NCI-H1436 treated with DMSO at 0.1 percent for 48 hours (cell line): ENCODE data around the gene COL27A1.

ENCODE experiments used
- DNase-seq: peaks from one replicate; lab custom pipeline; 2025; lab: John Stamatoyannopoulos, UW

The COL27A1 gene

GRCh38 chr9:114168281-114169028, 13.1 kb downstream of the COL27A1 start:
- no peak for DNase-seq

GRCh38 chr9:114169029-114169951, 14.0 kb downstream of the COL27A1 start:
- no peak for DNase-seq

DNA sequence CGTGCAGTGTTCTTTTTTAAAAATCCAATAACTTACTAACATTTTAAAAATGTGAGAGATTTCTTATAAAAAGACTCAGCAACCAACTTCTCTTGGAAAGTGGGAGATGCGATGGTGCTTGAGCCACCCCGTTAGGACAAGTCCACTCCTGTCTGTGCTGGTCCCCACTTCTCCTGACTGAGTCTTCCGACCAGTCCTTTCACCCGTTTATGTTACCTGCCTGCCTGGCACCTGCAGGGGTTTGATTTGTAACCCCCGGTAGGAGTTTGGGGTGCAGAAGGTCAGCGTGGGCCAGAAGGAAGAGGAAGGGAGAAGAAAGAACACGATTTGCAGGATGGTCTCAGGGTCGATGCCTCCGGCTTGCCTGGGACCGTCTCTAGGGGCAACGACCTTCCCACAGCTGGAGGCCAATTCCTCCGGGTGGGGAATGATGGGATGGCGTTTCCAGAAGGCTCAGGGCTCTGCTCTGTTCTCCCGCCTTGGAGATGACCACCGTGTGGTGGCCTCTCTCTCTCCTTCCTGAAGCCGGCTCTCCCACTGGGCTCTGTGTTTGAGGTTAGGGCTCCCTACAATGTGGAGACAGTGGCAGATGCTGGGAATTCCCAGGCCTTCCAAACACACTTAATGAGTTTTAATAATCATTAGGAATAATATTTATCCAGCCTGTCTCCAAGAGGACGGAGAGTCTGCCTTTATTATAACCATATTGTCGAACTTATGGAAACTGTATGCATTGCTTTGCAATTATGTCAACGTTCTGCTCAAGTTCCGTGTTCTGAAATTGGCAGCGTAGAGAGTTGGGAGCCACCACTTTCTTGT, 14.8 kb downstream of the COL27A1 start:
- DNase-seq = no peak

GRCh38 chr9:114170771-114171461, 15.6 kb downstream of the COL27A1 start:
- DNase-seq = no peak

DNA sequence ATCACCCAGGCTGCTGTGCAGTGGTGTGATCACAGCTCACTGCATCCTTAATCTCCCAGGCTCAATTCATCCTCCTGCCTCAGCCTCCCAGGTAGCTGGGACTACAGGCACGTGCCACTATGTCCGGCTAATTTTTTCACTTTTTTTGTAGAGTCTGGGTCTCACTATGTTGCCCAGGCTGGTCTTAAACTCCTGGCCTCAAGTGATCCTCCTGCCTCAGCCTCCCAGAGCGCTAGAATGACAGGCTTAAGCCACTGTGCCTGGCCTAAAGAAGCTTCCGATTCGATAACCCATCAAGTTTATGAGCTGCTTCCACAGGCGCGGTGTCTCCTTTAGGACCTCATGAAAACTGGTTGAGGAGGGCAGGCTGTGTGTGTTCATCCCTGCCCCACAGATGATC, 16.2 kb downstream of the COL27A1 start:
- no peak for DNase-seq

- no peak for DNase-seq
Observed at GRCh38 chr9:114172981-114173833, 17.9 kb downstream of the COL27A1 start.

DNA sequence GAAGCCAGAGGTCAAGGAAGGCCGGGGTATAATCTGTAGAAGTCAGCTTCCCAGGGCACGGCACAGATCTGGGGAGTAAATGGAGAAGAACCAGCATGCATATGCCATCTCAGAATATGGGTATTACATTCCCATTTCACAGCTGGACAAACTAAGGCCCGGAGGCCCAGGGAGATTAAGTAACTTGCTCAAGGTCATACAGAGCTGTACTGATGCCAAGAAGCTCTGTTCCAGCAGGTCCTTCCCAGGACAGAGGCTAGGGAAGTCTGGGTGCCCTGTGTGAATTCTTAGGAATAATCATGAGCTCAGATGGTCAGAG, 19.2 kb downstream of the COL27A1 start:
- DNase-seq = no peak

DNA sequence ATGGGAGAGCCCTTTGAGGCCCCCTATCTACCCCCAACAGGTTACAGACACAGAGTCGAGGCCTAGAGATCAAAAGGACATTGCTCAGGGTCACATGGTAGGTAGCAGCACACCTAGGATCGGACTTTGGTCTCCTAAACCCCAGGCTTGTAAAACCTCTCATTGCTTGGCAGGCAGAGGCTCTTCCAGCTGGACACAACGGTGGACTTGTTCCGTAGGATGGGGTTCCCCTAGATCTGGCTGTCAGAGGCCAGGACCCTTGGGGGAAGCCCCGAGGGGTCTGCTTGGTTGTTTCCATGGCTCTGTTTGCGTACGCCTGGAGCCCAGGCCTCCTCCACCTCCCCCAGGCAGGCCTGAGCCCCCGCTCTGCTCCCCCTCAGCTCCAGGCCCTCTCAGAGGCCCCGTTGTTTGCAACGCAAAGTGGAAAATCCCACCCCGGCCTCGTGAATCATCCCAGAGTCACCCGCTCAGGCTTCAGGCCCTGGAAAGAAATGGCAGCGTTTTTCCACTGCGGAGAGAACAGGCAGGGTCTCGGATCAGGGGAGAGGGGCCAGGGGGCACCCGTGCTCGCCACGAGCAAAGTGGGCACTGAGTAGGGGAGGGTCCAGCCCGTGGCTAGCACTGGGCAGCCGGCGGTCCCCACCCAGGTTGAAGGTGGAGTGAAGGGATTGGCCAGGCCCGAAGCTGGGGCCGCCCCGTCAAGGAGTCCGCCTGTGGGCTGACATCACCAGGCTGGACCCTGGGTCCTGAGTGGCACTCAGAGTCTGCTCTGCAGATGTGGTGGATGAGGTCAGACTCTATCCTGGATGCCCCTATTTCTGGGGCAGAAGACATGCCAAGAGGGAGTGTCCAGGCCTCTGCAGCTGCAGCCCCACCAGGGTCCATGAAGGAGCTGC, 19.8 kb downstream of the COL27A1 start:
- no peak for DNase-seq

DNA sequence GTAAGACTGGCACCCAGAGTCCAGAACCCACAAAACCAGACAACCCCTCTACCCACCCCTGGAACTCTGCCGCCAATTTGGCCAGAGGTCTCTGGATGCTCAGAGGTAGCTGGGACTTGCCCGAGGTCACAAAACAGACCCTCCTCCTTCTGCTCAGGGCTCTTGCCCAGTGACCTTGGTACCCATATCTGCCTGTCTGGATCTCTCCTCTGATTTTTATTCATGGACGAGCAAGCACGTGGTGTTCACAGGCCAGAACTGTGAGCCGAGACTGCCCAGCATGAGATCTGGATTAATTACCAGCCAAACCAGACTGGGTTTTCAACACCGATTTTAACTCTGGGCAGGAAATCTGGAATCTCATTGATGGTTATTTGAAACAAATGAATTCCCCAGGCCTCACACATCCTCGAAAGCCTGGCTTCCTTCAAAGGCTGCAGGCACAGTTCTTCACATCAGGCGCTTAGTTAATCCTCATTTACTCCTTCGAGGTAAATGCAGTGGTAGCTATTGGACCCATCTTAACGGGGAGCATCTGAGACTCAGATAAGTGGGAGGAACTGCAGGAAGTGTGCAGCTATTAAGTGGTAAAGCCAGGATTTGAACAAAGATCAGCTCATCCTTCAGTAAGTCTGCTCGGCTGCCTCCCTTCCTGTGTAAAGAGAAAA, 21.4 kb downstream of the COL27A1 start:
- no peak for DNase-seq

GRCh38 chr9:114177423-114178064, 22.2 kb downstream of the COL27A1 start:
- DNase-seq = no peak

DNA sequence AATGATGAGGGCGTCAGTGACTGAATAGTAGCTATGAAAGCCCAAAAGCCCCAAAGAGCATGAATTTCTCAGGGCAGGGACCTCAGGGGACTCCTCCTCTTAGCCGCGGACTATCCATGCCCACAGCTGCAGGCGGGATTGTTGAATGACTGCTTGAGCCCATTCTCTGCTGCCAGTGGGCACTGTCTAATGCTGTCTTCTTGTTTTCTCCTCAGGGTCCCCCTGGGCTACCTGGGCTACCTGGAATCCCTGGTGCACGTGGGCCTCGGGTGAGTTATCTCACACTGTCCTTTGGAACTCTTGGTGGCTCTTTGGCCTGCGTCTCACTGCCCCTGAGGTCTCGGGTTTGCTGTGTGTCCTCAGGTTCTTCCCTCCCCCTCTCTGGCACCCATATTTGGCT, 22.7 kb downstream of the COL27A1 start:
- DNase-seq = no peak

DNA sequence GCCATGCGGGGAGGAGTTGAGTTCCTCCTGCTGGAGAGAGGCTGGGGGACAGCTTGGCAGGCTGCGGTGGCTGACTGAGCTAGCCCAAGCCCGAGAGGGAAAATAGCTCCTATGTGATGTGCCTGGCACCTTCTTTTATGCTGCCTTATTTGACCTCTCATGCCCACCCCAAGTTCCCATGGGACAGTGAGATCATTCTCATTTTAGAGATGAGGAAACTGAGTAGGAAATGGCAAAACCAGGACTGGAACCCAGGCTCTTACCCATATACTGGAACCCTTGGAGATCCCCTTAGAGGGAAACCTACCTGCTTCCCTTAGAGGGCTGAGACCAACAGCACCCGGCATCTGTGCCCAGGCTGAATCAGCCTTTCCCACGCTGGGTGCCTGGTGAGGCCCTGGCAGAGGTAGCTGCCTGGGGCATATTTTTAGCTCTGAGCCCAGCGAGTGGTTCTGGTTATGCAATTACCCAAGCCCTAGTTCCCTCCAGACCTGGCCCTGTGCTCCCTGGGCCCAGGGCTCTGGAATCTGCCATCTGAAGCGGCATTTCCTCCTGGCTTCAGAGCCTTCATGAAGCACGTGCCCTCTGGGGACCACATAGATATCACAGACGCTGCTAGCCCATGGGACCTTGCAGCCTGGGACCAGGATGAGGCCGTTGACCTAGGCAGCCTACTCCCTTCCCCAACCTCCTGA, 23.6 kb downstream of the COL27A1 start:
- no peak for DNase-seq

DNA sequence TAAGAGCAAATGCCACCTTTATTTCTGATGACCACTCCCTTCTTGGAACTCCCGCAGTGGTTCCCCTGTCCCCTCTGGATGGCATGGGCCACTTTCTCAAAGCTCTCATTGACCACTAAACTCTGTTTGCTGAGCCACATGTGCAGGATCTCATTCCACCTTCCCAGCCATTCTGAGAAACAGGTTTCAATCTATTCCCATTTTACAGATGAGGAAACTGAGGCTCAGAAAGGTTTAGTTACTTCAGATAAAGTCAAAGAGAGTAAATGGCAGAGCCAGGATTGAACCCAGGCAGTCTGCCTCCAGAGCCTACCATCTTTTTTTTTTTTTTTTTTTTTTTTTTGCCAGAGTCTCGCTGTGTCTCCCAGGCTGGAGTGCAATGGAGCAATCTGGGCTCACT, 24.2 kb downstream of the COL27A1 start:
- DNase-seq = no peak

DNA sequence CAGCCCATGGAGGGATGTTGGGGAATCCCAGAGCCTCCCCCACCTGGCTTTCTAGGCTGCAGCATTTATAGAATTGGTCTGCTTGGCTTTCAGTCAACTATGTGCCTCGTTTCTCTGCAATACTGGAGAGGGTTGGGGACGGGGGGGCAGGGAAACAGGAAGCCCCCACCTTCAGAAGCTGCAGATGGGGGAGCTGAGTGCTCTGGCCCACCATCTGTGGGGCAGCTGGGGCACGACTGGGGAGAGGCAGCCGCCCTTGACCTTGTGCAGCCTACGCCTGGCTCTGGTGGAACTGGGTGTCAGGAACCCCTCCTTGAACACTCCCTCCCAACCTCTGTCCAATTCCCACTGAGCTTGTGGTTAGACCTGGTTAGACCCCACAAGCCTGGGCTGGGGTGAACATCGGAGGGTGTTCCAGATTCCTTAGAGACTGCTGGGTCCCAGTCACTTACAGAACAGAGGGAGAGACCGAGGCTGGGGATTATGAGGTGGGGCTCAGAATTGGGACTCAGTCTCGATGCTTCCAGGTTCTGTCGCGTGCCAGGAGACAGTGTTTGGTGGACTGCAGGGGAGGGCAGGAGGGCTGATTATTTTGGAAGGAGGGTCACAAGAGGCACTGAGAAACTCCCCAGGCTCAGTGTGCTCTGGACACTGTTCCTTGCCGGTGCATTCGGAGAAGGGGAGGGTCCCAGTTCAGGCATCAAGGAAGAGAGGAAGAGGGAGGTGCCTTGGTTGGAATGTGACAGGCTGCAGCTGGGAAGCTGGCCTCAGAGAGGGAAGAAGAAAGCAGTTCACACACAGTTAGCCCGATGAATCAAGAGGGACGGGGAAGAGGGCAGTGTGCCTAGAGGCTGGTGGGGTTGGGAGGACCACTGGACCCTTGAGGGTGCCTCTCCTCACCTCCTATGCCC, 25.6 kb downstream of the COL27A1 start:
- DNase-seq = no peak

DNA sequence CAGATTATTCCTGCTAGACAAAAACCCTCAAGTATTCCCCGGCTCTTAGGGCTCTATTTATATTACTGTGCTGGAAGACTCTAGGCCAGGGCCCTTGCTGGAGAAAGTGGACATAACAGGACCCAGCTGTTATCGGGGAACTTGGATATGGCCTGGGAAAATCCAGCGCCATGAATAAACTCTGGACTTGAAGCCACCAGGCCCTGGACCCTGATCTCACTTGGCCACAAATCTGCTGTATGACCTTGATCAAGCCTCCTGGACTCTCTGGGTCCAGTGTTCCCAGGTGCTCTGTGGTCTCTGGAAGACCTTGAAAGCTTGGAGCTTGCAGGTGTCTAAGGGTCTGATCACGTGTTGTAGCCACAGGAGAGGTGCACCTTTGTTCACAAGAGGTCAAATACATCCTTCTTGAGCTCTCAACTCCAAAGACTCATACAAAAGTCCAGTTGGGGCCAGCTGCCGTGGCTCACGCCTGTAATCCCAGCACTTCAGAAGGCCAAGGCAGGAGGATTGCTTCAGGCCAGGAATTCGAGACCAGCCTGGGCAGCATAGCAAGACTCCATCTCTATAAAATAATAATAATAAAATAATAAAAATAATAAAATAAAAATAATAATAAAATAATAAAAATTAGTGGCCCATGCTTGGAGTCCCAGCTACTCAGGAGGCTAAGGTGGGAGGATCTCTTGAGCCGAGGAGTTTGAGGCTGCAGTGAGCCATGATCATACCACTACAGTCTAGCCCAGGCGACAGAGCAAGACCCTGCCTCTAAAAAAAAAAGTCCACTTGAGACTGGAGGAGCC, 26.5 kb downstream of the COL27A1 start:
- DNase-seq = no peak

DNA sequence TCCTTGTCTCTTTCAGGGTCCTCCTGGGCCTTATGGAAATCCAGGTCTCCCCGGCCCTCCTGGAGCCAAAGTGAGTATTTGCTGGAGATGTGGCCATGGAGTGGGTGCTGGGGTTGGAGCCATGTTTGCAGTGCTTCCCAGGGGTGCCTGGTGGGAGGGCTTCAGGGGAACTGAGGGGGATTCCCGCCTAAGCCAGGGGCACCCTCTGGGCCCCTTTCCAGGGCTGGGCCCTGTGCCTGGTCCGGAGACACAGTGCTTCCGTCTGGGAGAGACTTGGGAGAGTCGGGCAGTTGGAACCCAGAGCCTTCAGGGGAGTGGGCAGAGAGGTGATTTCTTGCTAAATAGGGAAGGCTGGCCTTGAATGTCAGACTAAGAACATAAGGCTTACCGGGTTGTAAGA, 27.7 kb downstream of the COL27A1 start:
- DNase-seq = no peak
